NOMO-1 (cell line): Measurements from ENCODE around the gene SYTL3.

ENCODE experiments used
- DNase-seq, 2 experiments: peaks; one replicate each; lab custom pipeline; 2025; ENCODE audit not compliant: unreplicated experiment in 2 of 2; lab: John Stamatoyannopoulos, UW

SYTL3 gene

DNA sequence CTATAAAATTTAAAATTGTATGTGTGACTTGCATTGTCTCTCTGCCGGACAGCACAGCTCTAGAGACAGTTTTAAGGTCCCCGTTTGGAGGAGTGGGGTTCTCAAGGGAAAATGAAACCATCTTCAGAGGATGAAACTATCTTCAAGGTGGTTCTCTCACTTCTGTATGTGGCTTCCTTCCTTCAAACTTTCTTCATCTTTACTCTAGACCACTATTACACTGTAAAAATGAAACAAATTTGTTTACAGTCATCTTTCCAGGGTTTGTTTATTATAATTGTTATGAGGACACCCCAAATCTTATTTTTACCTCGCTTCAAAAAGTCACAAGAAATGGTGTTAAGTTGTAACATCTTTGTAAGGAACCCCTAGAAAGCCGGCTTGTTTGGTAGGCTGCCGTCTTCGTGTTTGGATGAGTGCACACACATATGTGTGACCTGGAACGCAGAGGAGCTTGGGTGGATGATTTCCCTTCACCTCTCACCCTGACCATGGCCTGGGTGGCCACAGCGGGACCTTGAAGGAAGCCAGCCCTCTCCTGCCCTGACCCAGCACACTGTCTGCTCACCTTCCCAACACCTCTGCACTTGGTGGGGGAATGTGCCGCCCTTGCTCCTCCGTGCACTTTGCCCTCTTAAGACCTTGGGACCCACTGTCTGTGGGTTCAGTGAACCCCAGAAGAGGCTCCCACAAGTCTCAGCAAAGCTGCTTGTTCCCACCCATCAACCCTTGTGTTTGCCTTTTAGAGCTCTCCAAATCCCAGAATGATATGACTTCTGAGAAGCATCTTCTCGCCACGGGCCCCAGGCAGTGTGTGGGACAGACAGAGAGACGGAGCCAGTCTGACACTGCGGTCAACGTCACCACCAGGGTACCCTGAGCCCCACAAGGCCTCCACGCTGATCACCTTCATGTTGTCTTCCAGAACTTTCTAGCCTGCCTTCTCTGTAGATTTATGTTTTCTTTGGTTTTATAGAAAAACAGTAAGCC lies 67.8 kb downstream of the SYTL3 start:
- DNase-seq: peak in 1 of 2 experiments; percentile 44

DNA sequence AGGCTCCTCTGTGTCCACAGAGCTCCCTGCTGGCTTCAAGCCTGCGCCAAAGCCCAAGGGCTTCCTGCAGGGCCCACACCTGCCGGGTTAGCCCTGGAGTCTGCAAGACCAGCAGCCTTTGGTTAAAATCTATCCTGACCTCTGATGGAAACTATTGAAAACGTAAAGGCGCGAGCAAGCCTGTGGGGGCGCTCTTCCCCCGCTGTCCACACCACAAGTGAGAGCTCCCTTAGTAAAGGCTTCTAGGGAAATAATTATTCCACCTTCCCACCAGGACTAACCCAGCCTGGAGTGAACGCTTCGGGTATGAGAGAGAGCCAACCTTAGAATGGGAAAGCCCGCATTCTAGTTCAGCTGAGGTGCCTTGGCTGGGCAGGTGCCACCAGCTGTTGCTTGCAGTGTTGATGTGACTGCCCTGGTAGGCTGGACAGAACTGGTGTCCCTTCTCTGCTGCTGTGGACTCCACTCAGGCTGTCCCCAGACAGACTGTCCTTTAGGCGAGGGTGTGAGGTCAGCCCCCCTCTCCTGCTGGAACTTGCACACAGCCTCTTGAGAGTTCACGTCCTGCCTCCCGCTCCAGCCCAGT lies 68.7 kb downstream of the SYTL3 start:
- no peak for DNase-seq

DNA sequence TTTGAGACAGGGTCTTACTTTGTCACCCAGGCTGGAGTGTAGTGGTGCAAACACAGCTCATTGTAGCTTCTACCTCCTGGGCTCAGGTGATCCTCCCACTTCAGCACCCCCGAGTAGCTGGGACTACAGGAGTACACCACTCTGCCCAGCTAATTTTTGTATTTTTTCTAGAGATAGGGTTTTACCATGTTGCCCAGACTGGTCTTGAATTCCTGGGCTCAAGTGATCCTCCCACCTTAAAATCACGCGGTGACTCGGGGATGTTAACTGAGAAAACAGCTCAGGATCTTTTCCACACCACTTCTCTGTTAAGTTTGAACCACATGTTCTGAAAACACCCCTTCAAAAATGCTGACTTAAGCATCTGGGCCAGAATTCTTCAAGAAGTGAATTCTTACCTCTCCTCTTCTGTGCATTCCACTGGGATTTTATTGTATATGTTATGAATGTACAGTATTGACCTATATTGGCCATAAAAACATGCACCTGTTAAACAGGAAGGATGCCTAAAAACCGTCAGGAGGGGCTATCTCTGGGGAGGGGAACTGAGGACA lies 72.4 kb downstream of the SYTL3 start:
- no peak for DNase-seq

DNA sequence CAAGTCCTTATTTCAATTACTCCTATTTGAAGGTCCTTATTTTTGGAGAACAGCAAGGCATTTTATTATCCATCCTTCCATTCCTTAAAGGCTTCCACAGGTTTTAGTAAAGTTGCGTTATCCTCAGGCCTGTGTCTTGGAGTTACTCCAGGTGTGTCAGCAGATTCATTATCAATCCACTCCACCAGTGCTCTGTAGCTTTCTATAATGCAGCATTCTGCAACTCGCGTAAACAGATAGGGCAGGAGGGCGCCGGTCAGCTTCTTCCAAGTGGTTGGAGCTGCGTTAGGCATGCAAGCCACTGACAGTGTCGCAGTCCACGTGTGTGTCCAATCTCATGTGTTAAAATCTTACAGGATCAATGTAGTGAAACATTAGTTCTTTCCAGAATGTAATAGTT lies 75.8 kb downstream of the SYTL3 start:
- no peak for DNase-seq

DNA sequence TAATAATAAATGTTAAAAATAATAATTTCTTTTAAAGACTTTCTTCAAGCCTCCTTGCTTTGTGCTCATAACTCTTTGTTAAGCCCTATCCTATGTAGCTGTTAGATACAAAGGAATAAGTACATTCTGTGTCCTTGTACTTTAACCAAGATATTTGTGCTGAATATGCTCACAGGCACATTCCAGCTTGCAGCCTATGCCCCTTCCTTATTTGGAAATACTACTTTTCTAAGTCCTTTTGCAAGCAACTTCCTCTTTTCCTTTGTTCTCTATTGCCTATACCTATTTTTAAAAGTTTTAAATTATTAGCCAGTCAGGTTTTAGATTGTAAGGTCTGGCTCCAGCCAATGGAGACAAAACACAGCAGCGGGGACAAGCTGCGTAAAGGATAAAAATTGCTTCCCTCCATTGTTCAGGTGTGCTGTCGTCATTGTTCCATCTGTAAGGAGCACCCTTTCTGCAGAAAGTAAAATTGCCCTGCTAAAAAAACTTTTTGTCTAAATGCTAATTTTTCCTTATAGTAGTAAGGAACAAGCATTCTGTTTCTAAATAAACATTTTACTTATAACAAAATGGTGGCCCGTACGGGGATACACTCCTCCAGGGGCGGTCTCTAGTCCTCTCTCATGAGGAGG lies 80.2 kb downstream of the SYTL3 start:
- peak; percentile 13 to 52 for DNase-seq

DNA sequence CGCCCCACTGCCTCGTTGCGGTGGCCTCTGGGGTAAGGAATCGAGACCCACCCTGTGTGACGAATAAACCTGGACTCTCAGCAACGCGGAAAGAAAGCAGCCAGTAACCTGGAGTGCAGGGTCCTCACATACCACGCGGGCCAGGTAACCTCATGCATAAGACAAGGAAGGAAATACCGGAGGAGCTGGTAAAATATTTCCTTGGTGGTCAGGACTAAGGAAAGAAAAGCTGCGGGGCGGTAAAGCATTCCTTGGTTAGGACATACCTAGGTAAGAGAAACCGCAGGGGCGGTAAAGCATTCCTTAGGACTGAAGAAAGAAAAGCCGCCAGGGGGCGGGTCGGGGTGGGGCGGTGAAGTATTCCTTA lies 80.7 kb downstream of the SYTL3 start:
- DNase-seq: no peak

DNA sequence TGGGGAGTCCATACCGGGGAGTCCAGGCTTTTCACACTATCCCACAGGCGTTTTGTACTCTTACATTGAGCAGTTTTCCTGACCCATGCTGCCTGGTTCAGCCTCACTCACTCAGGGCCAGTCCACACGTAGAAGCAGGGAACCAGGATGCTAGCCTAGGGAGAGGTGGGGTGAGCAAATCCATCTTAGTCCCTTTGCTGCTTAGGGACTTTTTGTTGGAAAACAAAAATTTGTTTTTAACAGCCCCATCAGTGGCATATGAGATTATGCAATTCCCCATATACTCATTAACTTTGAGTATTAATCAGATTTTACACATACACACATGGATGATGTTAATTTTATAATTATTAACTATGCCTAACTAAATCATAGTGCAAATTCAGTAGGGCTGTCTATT lies 85.2 kb downstream of the SYTL3 start:
- no peak for DNase-seq

DNA sequence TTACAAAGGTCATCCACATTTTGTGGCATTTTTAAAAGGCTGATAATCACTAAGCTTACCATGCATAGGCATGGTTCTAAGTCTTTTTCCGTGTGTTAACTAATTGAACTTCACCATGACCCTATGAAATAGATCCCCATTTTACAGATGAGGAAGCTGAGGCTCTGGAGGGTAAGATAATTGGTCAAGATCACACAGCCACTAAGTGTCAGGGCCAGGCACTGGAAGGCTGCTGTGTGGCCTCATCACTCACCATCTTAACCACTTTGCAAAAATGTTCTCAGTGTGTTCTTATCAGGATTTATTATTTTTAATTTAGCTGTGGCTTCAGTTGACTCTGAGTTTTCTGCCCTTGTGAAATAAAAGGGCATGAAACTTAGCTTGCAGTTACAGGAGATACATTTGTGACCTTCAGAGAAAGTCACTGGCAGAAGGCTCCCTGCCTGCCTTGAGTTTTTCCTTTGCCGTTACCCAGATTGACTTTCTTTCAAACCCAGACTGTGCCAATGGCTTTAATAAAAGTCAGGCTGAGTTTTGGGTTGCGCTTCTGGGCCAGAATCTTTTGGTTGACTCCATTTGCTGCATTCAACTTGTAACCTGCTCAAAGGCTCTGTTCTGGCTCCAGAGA lies 87.3 kb downstream of the SYTL3 start:
- DNase-seq: peak in 1 of 2 experiments; percentile 32

DNA sequence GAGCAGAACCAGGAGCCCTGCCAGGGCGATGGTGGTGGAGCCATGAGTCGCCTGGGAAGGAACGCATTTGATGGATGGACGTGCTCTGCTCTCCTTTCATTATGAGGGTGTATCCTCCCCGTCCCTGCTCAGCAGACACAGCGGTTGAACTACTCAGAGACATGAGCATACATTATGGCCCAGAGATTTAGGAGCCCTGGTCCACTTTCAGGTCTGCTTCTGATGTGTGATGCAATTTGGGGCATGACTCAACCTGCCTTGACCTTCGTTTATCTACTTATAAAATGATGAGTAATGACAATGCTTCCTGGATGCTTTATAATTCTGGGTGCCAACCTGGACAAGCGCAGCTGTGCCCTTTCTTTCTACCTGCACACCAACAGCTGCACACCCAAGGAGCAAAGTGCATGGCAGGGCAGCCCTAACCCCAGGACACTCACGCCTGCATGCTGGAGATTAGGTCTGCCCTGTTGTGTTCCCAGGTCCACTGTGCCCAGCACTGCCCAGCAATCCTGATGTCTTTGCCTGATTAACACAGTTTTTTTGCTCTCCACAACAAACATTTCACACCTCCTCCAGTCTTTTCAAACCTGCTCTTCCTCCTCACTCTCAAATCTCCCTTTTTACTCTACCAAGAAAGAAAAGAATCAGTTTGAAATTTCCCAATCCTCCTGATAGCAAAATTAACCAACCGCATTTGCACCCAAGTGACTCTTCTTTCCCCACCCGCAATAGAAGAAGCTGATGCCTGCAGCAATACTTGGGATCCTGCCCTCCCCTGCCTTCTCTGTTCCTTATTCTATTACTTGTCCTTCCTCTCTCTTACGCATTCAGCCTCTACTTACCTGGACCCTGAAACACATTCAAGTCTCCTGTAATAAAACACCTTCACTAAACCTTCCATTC lies 88.1 kb downstream of the SYTL3 start:
- peak; percentile 68 to 88 for DNase-seq

DNA sequence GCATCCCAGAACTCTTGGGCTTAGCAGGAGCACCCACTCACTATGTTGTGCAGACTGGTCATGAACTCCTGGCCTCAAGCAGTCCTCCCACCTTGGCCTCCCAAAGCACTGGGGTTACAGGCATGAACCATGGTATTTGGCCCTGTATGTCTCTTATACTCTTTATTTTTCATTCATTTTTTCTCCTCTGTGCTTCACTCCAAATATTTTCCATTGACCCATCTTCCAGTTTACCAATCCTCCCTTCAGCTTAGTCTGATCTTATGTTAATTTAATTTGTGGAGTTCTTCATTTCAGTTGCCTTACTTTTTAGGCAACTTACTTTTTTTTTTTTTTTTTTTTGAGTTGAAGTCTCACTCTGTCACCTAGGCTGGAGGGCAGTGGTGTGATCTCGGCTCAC lies 89.8 kb downstream of the SYTL3 start:
- no peak for DNase-seq

DNA sequence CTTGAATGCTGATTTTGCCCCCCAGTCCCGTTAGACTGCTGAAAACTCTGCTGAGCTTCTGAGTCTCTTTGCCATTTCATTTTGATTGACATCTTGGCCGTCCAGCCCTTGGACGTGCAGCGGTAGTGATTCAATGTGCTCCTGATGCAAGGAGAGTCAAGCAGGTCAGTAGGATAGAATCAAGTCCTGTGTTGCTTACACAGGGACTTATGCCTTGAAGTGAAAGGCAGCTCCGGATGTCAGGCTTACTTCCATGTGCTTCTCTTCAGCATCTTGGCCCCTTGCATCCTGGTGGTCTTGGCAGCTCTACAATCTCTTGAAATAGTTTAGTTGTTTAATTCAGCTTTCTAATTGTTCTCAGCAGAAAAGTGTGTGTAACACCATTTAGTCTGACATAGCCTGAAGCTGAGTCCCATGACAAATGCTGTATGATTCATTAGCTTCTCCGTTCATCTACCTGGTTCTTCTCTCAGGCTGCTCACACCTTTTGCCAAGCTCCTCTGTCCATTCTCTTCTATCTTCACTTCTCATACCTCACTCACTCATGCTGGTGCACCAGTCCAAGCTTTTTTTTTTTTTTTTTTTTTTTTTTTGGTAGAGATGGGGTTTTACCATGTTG lies 93.3 kb downstream of the SYTL3 start:
- no peak for DNase-seq

DNA sequence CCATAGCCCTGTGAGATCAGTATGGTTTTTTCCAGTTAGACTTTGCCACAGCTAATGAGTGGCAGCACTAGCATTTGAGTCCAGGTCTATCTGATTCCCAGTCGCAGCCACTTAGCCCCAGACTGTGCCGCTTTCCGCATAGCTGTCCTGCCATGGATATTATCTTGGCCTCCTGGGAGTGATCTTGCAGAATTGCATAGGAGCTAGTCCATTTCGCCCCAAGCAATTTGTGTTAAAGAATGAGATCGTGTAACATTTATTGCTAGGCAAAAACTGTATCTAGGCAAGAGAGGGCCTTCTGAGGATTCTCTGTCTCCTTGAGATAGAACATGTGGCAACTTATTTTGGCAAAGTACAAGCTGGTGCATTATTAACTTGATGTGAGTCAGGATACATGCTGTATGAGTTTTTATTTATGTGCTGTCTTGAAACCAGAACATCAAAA lies 95.2 kb downstream of the SYTL3 start:
- no peak for DNase-seq

DNA sequence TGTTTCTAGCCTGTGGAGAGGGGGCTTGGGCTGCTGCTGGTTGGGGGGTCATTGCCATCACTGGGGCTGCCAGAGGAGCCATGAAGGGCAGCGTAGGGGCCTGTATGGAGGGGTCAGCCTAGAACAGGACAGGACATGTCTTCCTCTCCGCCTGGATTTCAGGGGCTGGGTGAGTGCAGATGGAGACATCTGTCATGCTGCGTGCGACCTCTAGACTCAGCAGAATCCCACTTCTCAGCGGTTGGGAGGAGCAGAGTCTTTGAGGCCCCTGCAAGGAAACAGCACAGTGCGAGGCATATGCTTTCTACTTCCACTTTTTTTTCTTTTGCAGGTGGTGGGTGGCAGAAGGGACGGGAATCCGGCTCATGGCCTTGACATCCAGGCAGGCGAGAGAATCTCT lies 101.4 kb downstream of the SYTL3 start:
- no peak for DNase-seq

DNA sequence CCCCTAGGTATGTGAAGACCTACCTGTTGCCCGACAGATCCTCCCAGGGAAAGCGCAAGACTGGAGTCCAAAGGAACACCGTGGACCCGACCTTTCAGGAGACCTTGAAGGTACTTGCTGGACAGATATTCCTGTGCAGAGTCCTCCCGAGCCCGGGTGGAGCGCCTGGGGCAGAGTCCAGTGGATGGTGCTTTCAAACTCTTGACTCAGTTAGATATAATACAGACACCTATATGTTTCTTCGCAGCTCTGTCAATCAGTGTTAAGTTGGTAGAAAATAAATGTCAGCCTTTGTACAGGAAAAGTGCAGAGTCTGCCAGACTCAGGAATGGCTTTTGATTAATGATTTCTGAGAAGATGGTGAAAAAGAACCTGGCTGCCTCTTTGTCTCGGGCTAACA lies 102.1 kb downstream of the SYTL3 start:
- no peak for DNase-seq

DNA sequence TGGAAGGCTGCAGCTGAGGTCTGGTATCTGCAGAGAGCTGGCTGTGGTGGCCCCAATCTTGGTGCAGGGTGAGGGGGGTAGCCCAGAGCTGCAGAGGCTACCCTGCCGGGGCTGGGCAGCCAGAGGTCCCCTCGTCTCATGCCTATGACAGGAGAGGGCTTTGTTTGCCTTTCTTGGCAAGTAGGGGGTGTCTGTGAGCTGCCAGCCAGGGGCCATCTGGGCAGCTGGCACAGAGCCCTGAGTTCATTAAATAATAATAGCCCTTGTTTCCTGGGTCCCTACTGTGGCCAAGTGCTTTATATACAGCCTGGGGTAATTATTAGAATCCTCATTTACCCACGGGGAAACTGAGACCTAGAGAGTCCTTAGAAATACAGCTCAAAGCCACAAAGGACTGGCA lies 102.8 kb downstream of the SYTL3 start:
- DNase-seq: no peak

DNA sequence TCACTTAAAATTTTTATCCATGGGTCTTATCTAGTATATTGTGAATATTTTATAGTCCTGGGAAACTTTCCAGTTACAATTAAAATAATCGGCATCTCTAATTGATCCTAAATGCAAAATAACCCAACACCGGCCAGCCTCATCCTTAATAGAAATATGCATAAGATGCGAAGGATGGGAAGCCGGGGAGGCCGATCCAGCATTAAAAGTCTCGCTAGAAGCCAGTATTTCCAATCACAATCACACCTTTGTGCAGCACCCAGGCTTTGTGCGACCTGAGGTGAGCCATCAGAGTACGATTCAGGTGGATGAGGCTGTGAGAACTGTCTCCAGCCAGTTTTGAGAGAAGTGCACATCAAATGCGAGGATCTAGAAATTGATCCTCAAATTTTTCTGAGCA lies 104.0 kb downstream of the SYTL3 start:
- DNase-seq: no peak

DNA sequence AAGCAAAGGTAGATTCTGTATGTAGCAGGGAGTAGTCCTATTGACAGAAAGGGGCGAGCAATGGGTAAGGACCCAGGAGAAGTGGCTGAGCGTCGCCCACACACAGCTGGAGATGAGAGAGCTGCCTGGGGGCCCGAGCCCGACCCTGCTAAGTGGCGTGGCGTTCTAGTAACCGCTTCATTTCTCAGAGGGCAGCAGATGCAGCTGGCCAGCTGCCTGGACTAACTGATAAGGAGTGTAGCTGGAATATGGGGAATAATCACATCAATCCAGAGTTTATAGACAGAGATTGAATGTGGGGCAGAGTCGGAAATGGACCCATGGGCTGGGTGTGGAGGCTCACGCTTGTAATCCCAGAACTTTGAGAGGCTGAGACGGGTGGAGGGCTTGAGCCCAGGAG lies 104.9 kb downstream of the SYTL3 start:
- DNase-seq: no peak

DNA sequence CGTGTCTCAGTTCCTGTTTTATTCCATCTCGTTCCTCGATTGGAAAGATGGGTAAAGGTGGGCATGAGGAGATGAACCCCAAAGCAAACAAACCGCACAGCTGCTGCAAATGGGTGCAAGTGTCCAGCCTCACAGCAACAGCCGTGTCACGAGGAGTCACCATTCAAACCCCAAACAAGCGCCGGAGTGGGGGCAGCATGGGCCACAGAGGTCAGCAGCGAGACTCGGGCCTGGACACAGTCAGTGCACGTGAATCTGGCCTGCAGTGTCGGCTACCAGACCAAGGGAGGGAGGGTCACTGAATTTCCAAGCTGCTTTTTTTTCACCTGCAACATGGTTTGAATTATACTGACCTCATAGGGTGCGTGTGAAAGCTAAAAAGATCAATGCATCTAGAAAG lies 105.8 kb downstream of the SYTL3 start:
- no peak for DNase-seq

DNA sequence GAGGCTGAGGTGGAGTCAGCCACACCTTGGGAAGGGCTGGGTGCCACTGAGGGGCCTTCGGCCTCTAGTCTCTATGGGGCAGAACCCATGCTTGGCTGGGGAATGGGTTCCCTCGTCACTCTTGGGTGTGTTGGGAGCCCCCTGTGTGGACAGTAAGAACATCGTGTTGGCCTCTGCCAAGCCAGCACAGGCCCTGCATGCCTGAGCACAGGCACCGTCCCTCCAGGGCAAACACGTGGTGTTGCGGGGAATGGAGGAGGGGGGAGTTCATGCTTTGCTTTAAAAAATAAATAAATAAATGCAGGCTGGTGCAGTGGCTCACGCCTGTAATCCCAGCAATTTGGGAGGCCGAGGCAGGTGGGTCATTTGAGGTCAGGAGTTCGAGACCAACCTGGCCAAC lies 106.3 kb downstream of the SYTL3 start:
- no peak for DNase-seq
